Pons (tissue), 1 donor: ENCODE data around the gene MYH11.
A peak's percentile ranks its signal among the peaks of the same experiment; 100 is the strongest.
"Not testable (repeated sequence)": the region's sequence is repeated elsewhere in the genome, so short reads cannot be mapped to it uniquely, and the experiment has no call there.

ENCODE experiments used
- DNase-seq: peaks from one replicate; pipeline ENCODE4 v3.0.0-alpha.2; 2016; ENCODE audit warnings: low spot score

Gene MYH11

DNA sequence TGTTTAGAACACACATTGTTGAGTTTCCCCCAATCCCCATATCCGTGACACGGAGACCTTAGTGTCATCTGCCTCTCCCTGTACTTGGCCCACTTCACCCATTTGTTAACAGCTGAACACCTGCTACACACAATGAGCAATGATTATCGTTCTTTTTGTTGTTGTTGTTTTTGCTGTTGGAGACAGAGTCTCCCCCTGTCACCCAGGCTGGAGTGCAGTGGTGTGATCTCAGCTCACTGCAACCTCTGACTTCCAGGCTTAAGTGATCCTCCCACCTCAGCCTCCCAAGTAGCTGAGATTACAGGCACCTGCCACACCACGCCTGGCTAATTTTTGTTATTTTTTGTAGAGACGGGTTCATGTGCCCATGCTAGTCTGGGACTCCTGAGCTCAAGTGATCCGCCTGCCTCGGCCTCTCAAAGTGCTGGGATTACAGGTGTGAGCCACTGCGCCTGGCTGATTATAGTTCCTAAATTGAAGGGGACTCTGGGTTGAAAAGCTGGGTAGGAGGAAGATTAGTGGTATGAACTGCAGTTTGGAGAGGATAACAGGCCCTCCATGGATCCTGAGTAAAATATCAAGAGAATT is 185.2 kb downstream of the MYH11 start:
- no peak for DNase-seq

DNA sequence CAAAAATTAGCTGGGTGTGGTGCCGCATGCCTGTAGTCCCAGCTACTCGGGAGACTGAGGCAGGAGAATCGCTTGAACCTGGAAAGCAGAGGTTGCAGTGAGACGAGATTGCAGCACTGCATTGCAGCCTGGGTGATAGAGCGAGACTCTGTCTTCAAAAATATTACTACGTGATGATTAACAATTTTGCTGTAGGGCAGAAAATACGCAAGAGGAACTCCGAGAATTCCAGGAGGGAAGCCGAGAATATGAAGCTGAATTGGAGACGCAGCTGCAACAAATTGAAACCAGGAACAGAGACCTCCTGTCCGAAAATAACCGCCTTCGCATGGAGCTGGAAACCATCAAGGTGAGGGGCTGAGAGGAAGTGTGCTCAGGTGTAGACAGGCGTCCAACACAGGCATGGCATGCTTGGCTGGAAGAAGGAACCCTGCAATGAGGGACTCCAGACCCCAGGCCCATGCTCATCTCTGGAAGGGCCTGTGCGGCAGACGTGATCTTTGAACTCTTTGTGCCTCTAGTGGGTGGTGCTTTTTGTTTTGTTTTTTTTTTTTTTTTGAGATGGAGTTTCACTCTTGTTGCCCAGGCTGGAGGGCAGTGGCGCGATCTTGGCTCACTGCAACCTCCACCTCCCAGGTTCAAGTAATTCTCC is 189.6 kb downstream of the MYH11 start:
- no peak for DNase-seq

DNA sequence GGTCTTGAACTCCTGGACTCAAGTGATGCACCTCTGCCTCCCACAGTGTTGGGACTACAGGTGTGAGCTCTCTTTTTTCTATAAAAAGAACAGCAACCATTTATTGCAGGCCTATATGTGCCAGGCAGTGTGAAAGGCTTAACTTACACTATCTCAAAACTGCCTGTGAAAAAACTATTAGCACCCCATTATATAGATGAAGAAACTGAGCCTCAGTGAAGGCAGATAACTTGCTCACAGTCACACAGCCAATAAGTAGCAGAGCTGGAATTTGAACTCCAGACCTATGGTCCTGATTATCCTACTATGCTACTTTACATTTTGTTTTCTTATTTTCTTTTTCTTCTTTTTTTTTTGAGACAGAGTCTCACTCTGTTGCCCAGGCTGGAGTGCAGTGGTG is 191.7 kb downstream of the MYH11 start:
- DNase-seq, result no peak

DNA sequence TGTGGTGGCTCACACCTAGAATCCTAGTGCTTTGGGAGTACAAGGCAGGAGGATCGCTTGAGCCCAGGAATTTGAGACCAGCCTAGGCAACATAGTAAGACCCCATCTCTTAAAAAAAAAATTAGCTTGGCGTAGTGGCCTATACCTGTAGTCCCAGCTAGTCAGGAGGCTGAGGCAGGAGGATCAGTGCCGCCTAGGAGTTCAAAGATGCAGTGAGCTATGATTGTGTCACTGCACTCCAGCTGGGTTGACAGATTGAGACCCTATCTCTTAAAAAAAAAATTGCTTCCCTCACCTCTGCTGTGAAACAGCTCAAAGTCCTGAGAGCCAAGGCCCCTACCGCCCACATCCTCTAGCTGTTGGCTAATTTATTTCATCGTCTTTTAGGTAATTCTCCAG is 196.6 kb downstream of the MYH11 start:
- no peak for DNase-seq

DNA sequence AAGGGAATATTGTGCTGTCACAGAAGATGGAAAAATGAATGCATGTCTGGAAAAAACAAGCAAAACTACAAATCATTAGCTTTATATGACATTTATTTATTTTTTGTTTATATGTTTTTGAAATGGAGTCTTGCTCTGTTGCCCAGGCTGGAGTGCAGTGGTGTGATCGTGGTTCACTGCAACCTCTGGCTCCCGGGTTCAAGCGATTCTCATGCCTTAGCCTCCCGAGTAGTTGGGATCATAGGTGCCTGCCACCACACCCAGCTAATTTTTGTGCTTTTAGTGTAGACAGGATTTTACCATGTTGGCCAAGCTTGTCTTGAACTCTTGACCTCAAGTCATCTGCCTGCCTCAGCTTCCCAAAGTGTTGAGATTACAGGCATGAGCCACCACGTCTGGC is 198.3 kb downstream of the MYH11 start:
- no peak for DNase-seq

DNA sequence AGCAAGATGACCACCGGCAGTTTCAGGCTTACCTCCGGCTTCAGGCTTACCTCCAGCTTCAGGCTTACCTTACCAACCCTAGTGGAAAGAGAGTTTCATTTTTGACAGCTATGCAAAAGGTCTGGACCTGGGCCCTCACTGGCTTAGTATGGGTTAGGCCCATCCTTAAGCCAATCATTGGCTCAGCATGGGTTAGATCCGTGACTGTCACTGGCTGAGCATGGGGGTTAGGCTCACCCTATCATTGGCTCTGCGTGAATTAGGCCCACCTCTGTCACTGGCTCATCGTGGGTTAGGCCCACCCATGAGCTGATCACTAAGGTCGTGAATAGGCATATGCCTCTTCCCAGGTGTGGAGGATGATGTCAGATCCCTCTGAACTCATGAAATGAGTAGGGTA is 198.7 kb downstream of the MYH11 start:
- DNase-seq, result no peak

DNA sequence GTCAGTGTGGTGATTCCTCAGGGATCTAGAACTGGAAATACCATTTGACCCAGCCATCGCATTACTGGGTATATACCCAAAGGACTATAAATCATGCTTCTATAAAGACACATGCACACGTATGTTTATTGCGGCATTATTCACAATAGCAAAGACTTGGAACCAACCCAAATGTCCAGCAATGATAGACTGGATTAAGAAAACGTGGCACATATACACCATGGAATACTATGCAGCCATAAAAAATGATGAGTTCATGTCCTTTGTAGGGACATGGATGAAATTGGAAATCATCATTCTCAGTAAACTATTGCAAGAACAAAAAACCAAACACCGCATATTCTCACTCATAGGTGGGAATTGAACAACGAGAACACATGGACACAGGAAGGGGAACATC is 201.3 kb downstream of the MYH11 start:
- DNase-seq, result not testable (repeated sequence)

DNA sequence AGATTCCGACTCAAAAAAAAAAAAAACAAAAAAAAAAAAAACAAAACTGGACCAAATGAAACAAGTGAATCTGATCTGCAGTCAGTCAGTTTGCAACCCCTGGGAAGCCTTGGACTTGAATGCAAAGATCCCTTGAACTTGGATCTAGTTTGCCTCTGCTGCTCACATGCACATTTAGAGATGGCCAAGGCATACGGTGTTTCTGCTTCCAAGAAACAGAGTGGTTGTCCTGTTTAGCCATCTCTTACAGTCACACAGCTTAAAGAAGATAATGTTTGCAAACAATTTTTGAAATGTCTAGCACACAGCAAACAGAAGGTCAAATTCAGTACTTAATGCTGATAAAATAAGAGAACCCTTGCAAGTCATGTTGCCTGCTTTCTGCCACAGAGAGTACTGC is 202.2 kb downstream of the MYH11 start:
- DNase-seq, result no peak

DNA sequence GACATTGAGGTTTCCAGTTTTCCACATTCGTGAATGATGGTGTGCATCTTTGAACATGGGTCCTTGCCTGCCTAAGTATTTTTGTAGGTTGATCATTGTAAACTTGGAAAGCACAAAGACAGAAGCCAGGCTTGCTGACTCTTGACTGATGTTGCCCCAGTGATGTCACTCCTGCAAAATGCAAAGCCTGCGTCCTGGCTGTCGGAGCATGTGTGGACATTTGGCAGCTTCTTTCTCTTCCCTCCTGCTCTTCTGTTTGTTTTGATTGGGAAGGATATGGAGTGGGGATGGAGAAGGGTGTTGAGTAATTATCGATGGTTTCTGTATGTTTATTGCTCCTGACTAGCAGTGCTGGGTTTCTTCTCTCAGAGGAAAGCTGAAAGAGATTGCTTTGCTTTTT is 203.6 kb downstream of the MYH11 start:
- peak; percentile 72 for DNase-seq
